Pancreas (tissue), 10 donors: ENCODE data around the gene NUAK2. TPM values are rescaled to one million over a fixed set of nuclear protein-coding genes. Genes with fewer than 3 reads are reported as not detected.
A peak's percentile ranks its signal among the peaks of the same experiment; 100 is the strongest.
"Not testable (repeated sequence)": the region's sequence is repeated elsewhere in the genome, so short reads cannot be mapped to it uniquely, and the experiment has no call there.

Experiments
- ATAC-seq, 4 donors: fragments of 200-7000 bp; cut with Tn5 transposase; one replicate each; pipeline versions ENCODE4 v1.8.0 to v1.9.1; 2020; ENCODE audit warnings: mild to moderate bottlenecking in 4 of 4, moderate library complexity in 4 of 4
- DNase-seq, 6 donors: peaks; one replicate each; pipeline ENCODE4 v3.0.0-alpha.2; 2020
- FAIRE-seq: peaks from 2 replicates; lab custom pipeline; 2012; peaks lifted over from hg19 to GRCh38; lab: Jason Lieb, UNC
- H3K27ac ChIP-seq, 4 donors: fragments of 200-600 bp; sonication (generic); 1 replicate in 3 of 4; 2 replicates in 1 of 4; pipeline versions ENCODE4 v1.5.0 to v1.8.0; 2020
- H3K27me3 ChIP-seq, 4 donors: fragments of 200-600 bp; one replicate each; pipeline ENCODE4 v1.8.0; 2021
- H3K36me3 ChIP-seq, 3 donors: fragments of 200-600 bp; sonication (generic) in 1 of 3; one replicate each; pipeline versions ENCODE4 v1.5.0 to v1.8.0; 2020 to 2021
- H3K4me1 ChIP-seq, 3 donors: fragments of 200-600 bp; one replicate each; pipeline ENCODE4 v1.8.0; 2021
- H3K4me3 ChIP-seq, 4 donors: fragments of 200-600 bp; sonication (generic) in 2 of 4; one replicate each; pipeline versions ENCODE4 v1.5.0 to v1.8.0; 2020 to 2021
- H3K9me3 ChIP-seq, 4 donors: fragments of 200-600 bp; one replicate each; pipeline ENCODE4 v1.8.0; 2021
- WGBS, 2 donors: extraction: QIAGEN DNeasy Blood & Tissue Kit; methylation state at CpG; one replicate each; pipeline ENCODE4 v1.1.7; 2013; 5-methylcytosine and 5-hydroxymethylcytosine counted together
- intact Hi-C, 3 donors: fragments of 100-400 bp; cut with DNase I; formaldehyde crosslinking; loops; one replicate each; pipeline versions ENCODE4 v1.11.1 to v1.14.2; 2022
- polyA plus RNA-seq, 2 donors: library from polyadenylated mRNA; stranded (reverse); fragments of 200-250 nt; gene quantifications; one replicate each; pipeline ENCODE4 v1.2.3, GENCODE V29; 2013
- total RNA-seq, 6 donors: library from RNA; stranded (reverse); fragmentation: NEBNext Ultra II Directional in 4 of 6; extraction: Animal tissue kit (Norgen Biotek cat#: 25700) in 4 of 6; gene quantifications; one replicate each; pipeline versions ENCODE4 v1.2.1 to v1.2.4, GENCODE V29; 2021 to 2023
- TF ChIP-seq, protein P1 (sequence below), 4 donors: fragments of 200-600 bp; sonication (generic) in 3 of 4; IDR thresholded peaks; one replicate each; pipeline versions ENCODE4 v1.5.0 to v1.8.0; 2021; ENCODE audit warnings: antibody characterized with exemption in 4 of 4
- donor health status: healthy with polysubstance abuse.
- donor health status: DM: no; HTN: no; CAD: no; lungs with moderate emphysema.
- donor health status: DM: no; HTN: no; CAD: no.
- donor health status: control.
- donor health status: control.
- donor health status: Bipolar disorder and iron deficiency.
- donor health status: DM: yes; HTN: yes; CAD: no.
- donor health status: DM: no; HTN: no; CAD: no.
- donor health status: DM: no; HTN: no; CAD: no.
- donor health status: DM: yes; HTN: yes; CAD: no.

The NUAK2 gene
- total and polyA plus RNA-seq, 8 donors = 6.3 to 14.4 (median 8.6) TPM

DNA sequence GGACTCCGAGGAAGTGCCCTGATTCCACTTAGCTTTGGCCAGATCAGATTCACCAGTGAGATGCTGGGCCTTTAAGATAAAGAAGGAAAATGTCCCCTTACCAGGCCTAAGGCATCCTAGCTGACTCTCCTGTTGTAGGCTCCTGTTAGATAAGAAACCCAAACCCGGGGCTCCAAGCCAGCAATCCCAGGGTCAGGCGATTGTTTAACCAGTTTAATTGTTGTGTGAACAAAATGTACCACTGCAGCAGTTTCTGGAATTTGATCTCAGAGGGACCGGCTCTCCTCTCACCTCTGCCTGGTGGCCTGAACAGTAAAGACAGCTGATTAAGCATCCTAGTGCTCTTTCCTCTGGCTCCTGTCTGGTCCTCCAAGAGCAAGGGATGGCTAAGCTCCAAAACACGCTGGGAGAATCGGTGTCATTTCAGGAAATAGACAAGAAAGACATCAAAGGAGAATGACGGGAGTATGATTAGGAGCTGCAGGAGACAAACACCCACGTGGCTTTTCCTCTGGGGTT is 44.5 kb upstream of the NUAK2 start:
- WGBS, 2 donors = 7 to 10% methylated on average over 8 of the region's 8 CpGs
- peak; percentile 63 to 85 (median 72) for ATAC-seq
- H3K4me3 ChIP-seq = no peak overlapping the region
- no peaks in the 10 kb centered on the region for H3K9me3 ChIP-seq
- H3K36me3 ChIP-seq = no peaks in the 10 kb centered on the region
- TF ChIP-seq, protein P1, sequence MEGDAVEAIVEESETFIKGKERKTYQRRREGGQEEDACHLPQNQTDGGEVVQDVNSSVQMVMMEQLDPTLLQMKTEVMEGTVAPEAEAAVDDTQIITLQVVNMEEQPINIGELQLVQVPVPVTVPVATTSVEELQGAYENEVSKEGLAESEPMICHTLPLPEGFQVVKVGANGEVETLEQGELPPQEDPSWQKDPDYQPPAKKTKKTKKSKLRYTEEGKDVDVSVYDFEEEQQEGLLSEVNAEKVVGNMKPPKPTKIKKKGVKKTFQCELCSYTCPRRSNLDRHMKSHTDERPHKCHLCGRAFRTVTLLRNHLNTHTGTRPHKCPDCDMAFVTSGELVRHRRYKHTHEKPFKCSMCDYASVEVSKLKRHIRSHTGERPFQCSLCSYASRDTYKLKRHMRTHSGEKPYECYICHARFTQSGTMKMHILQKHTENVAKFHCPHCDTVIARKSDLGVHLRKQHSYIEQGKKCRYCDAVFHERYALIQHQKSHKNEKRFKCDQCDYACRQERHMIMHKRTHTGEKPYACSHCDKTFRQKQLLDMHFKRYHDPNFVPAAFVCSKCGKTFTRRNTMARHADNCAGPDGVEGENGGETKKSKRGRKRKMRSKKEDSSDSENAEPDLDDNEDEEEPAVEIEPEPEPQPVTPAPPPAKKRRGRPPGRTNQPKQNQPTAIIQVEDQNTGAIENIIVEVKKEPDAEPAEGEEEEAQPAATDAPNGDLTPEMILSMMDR (IDR thresholded peaks at IDR 0.05) = no peak
- intact Hi-C loops = no loop called here
- FAIRE-seq = no peak
- peaks cover 17 to 59% (median 42%) of the 10 kb centered on the region in 3 donors for H3K4me1 ChIP-seq
- H3K27me3 ChIP-seq = no peaks in the 10 kb centered on the region
- DNase-seq = peak in 5 of 6 donors; percentile 74 to 85 (median 76)
- peak overlapping the region in 2 of 4 donors; percentile 25 to 54 for H3K27ac ChIP-seq

DNA sequence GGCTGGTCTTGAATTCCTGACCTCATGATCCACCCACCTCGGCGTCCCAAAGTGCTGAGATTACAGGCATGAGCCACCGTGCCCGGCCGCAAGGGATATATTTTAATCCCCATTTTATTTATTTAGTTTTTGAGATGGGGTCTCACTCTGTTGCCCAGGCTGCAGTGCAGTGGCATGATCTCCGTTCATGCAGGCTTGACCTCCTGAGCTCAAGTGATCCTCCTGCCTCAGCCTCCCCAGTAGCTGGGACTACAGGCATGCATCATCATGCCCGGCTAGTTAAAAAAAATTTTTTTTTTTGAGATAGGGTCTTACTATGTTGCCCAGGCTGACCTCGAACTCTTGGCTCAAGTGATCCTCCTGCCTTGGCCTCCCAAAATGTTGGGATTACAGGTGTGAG is 43.5 kb upstream of the NUAK2 start:
- FAIRE-seq, H3K4me3 ChIP-seq, H3K36me3 ChIP-seq, intact Hi-C loops, H3K27me3 ChIP-seq, H3K9me3 ChIP-seq, DNase-seq, ATAC-seq: not testable (repeated sequence)
- Histone ChIP-seq H3K27ac (peak overlapping the region in 1 of 4 donors; percentile 40), H3K4me1 (peaks cover 11 to 50% (median 34%) of the 10 kb centered on the region in 3 donors)
- 85 to 90% methylated on average over 8 of the region's 8 CpGs for WGBS, 2 donors

DNA sequence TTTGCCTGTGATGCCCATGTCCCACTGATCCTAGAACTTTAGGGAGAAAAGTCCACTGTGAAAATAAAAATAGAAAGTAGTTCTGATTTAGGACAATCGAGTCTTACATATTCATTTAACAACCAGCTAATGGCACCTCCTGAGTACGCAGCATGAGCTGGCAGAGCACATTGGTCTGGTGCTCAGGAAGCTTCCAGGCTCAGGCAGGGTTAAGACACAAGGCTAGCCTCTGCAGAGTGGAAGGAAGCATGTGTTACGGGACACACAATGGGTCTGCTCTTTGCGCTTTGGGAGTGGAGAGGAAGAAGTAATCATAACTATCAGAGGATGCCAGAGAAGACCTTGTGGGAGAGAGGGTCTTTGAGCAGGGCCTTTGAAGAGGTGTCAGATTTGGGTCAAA is 39.3 kb upstream of the NUAK2 start:
- Histone ChIP-seq H3K36me3 (no peaks in the 10 kb centered on the region), H3K9me3 (no peaks in the 10 kb centered on the region), H3K4me3 (no peak overlapping the region), H3K27me3 (no peaks in the 10 kb centered on the region), H3K4me1 (peaks cover 4 to 26% (median 21%) of the 10 kb centered on the region in 3 donors), H3K27ac (no peak overlapping the region)
- ATAC-seq = no peak
- WGBS, 2 donors = 79 to 83% methylated on average over 4 of the region's 4 CpGs
- TF ChIP-seq, protein P1 (IDR thresholded peaks at IDR 0.05) = no peak
- DNase-seq = no peak
- no peak for FAIRE-seq
- intact Hi-C loops = no loop called here

DNA sequence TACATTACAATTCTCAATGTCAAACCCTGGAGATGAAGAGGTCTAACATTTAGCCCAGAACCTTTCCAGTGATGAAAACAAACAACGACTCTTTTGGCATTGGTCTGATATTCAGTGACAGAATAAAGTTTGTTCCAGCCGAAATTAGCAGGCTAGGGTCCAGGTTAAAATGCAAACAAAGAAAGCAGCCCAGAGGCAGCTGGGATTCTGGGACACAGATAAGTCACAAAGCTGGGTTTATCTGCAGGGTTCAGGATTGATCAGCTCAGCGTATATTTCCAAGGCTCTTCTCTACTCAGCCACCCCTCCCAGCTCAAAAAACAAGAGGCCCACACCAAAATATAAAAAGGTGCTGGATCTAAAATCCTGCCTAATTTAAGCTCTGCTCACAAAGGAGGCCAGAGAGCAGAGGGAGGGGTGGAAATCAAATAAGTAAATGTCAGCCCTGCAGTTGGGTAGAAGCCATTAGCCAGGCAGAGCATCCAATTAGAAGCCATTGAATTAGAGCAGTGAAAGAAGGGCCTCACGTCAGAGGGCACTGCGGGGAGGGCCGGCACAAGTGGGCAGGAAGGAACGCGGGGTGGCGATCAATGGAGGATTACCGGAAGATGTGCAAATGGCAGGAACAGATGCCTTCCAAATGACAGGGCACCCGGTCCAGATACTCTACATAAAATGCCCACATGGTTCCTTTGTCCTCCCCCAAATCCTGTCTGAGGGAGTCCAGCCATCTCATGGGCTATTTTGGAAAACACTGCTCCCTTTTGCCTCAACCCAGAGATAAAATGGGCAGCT is 38.4 kb upstream of the NUAK2 start:
- Histone ChIP-seq H3K36me3 (no peaks in the 10 kb centered on the region), H3K9me3 (no peaks in the 10 kb centered on the region), H3K27ac (no peak overlapping the region), H3K4me1 (peaks cover 0 to 19% (median 14%) of the 10 kb centered on the region in 3 donors), H3K27me3 (no peaks in the 10 kb centered on the region), H3K4me3 (no peak overlapping the region)
- 42 to 45% methylated on average over 11 of the region's 11 CpGs for WGBS, 2 donors
- no peak for FAIRE-seq
- DNase-seq = no peak
- TF ChIP-seq, protein P1 (IDR thresholded peaks at IDR 0.05) = no peak
- intact Hi-C loops = no loop called here
- peak in 3 of 4 donors; percentile 33 to 61 (median 49) for ATAC-seq

DNA sequence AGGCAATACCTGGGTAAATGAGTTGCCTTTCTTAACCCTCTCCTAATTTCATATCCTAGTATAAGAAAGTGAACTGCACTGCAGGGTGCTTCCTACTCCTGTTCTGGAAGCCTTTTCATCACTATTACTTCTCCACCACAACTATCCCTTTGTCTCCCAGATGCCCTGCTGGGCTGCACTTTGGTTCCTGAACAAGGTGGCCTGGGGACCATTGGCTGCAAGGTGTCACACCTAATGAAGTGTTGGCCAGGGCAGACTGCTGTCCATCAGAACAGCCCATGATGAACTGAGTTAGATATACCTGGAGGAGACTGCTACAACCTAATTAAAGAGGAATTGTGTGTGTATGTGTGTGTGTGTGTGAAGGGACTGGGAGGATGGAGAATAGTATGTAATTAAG is 37.0 kb upstream of the NUAK2 start:
- Histone ChIP-seq H3K4me3 (no peak overlapping the region), H3K4me1 (peaks cover 0 to 22% (median 20%) of the 10 kb centered on the region in 3 donors), H3K27ac (no peak overlapping the region), H3K36me3 (no peaks in the 10 kb centered on the region), H3K27me3 (no peaks in the 10 kb centered on the region), H3K9me3 (no peaks in the 10 kb centered on the region)
- FAIRE-seq (no peak), ATAC-seq (no peak), DNase-seq (no peak)
- intact Hi-C loops = no loop called here
- TF ChIP-seq, protein P1 (IDR thresholded peaks at IDR 0.05) = no peak
